ENCODE results near the gene SLC1A3. TPM values are rescaled to one million over a fixed set of nuclear protein-coding genes. Genes with fewer than 3 reads are reported as not detected.

The SLC1A3 gene
- total and polyA plus RNA-seq, 2 donors from 2014 or later: 1.1 to 27.8 TPM

DNA sequence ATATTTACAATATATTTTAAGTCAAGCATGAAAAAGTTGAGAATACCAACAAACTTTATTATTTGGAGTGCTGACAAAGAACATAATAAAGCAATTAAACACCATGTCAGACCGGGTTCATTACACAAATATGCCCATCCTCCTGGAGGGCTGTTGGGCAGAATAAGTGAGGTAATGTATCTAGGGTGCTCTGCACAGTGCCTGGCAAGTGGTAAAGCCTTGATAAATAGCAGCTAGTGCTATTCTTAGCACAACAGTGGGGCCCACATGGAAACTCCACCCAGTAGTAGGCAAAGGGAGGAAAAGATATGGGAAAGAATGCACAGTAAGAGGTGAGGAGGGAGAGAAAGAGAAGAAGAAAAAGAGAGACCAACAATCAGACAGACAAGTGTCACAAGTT lies 97.7 kb downstream of the SLC1A3 start:
- Histone ChIP-seq H3K9me3 (ENCODE audit: control insufficient read depth in 2 of 3, insufficient read depth in 1 of 3, low read length in 3 of 3) (peaks cover 0 to 3% (median 0%) of the 10 kb centered on the region in 3 donors), H3K36me3 (ENCODE audit: control insufficient read depth in 2 of 3, insufficient read depth in 3 of 3, low read length in 3 of 3) (no peaks in the 10 kb centered on the region), H3K4me3 (ENCODE audit: low read length in 3 of 3) (no peak overlapping the region), H3K4me1 (ENCODE audit: control insufficient read depth in 2 of 3, insufficient read depth in 2 of 3, low read depth in 1 of 3, low read length in 3 of 3) (no peaks in the 10 kb centered on the region), H3K27ac (ENCODE audit: low read depth in 2 of 2, low read length in 2 of 2) (no peak overlapping the region), H3K27me3 (ENCODE audit: control insufficient read depth, insufficient read depth, low read length) (no peaks in the 10 kb centered on the region), H3K9ac (ENCODE audit: low read length in 3 of 3) (no peak overlapping the region)
- DNase-seq (no peak), FAIRE-seq (no peak)
- intact Hi-C loops (cut with DNase I): no loop called here
- TF ChIP-seq, protein P1, sequence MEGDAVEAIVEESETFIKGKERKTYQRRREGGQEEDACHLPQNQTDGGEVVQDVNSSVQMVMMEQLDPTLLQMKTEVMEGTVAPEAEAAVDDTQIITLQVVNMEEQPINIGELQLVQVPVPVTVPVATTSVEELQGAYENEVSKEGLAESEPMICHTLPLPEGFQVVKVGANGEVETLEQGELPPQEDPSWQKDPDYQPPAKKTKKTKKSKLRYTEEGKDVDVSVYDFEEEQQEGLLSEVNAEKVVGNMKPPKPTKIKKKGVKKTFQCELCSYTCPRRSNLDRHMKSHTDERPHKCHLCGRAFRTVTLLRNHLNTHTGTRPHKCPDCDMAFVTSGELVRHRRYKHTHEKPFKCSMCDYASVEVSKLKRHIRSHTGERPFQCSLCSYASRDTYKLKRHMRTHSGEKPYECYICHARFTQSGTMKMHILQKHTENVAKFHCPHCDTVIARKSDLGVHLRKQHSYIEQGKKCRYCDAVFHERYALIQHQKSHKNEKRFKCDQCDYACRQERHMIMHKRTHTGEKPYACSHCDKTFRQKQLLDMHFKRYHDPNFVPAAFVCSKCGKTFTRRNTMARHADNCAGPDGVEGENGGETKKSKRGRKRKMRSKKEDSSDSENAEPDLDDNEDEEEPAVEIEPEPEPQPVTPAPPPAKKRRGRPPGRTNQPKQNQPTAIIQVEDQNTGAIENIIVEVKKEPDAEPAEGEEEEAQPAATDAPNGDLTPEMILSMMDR (IDR thresholded peaks at IDR 0.05; ENCODE audit: borderline replicate concordance, extremely low read depth, insufficient read depth): no peak

DNA sequence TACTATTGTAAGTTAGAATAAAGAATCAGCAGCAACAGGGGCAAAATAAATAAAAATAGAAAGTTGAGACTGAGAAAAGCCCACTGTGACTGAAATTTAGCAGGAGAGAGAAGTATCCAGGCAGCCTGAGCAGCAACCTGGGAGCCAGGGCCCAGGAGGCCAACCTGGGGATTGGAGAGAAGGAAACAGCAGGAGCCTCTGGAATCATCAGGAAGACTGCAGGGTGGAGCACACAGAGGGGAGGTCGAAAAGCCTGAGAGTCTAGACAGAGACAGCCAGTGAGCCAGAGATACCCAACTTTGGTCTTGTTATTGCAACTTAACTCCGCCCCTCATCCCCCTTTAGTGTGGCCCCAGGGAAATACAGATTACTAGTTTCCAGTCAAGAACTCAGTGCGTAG lies 98.6 kb downstream of the SLC1A3 start:
- no peak overlapping the region for H3K27ac ChIP-seq (ENCODE audit: low read depth in 2 of 2, low read length in 2 of 2)
- no peaks in the 10 kb centered on the region for H3K27me3 ChIP-seq (ENCODE audit: control insufficient read depth, insufficient read depth, low read length)
- H3K4me1 ChIP-seq (ENCODE audit: control insufficient read depth in 2 of 3, insufficient read depth in 2 of 3, low read depth in 1 of 3, low read length in 3 of 3): no peaks in the 10 kb centered on the region
- no peak for DNase-seq
- intact Hi-C loops (cut with DNase I): no loop called here
- no peak overlapping the region for H3K4me3 ChIP-seq (ENCODE audit: low read length in 3 of 3)
- FAIRE-seq: no peak
- no peak overlapping the region for H3K9ac ChIP-seq (ENCODE audit: low read length in 3 of 3)
- TF ChIP-seq, protein P1 (IDR thresholded peaks at IDR 0.05; ENCODE audit: borderline replicate concordance, extremely low read depth, insufficient read depth): no peak
- no peaks in the 10 kb centered on the region for H3K36me3 ChIP-seq (ENCODE audit: control insufficient read depth in 2 of 3, insufficient read depth in 3 of 3, low read length in 3 of 3)
- H3K9me3 ChIP-seq (ENCODE audit: control insufficient read depth in 2 of 3, insufficient read depth in 1 of 3, low read length in 3 of 3): peaks cover 0 to 3% (median 0%) of the 10 kb centered on the region in 3 donors

DNA sequence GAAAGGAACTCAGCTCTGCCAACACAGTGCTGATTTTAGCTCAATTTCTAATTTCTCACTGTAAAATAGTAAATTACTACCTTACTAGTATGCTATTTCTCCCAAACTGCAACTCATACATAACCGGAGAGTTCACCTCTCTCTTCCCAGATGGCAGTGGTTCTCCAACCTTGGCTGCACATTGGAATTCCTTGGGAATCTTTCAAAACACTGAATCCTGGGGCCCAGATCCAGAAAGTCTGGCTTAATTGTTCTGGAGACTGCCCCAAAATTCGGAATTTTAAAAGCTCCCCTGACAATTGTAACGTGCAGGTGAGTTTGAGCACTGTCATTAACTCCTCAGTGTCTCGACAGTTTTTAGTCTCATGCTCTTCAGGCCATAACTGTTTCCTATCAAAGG lies 100.3 kb downstream of the SLC1A3 start:
- Histone ChIP-seq H3K9ac (ENCODE audit: low read length in 3 of 3) (no peak overlapping the region), H3K9me3 (ENCODE audit: control insufficient read depth in 2 of 3, insufficient read depth in 1 of 3, low read length in 3 of 3) (peaks cover 0 to 3% (median 0%) of the 10 kb centered on the region in 3 donors), H3K4me3 (ENCODE audit: low read length in 3 of 3) (no peak overlapping the region), H3K4me1 (ENCODE audit: control insufficient read depth in 2 of 3, insufficient read depth in 2 of 3, low read depth in 1 of 3, low read length in 3 of 3) (no peaks in the 10 kb centered on the region), H3K27me3 (ENCODE audit: control insufficient read depth, insufficient read depth, low read length) (no peaks in the 10 kb centered on the region), H3K36me3 (ENCODE audit: control insufficient read depth in 2 of 3, insufficient read depth in 3 of 3, low read length in 3 of 3) (no peaks in the 10 kb centered on the region), H3K27ac (ENCODE audit: low read depth in 2 of 2, low read length in 2 of 2) (no peak overlapping the region)
- FAIRE-seq (no peak), DNase-seq (no peak)
- intact Hi-C loops (cut with DNase I): no loop called here
- TF ChIP-seq, protein P1 (IDR thresholded peaks at IDR 0.05; ENCODE audit: borderline replicate concordance, extremely low read depth, insufficient read depth): no peak

DNA sequence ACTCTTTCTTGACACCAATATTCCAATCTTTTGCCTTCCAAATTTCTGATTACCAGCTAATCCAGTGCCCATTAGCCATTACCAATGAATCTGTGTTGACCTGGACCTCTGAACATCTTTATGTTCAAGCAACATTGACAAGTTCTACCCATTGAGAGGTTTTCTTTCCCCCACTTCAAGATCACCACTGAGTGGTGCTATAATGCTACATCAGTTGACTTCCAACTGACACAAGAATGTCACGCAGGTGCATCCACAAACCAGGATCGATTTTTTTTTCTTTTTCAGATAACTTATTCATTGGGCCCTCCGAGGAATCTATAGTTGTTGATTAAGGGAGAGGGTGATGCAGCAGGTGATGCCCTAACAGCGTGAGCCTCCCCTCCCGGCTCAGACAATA lies 102.6 kb downstream of the SLC1A3 start:
- TF ChIP-seq, protein P1 (IDR thresholded peaks at IDR 0.05; ENCODE audit: borderline replicate concordance, extremely low read depth, insufficient read depth): no peak
- H3K9ac ChIP-seq (ENCODE audit: low read length in 3 of 3): no peak overlapping the region
- no peak for FAIRE-seq
- no peak overlapping the region for H3K27ac ChIP-seq (ENCODE audit: low read depth in 2 of 2, low read length in 2 of 2)
- H3K27me3 ChIP-seq (ENCODE audit: control insufficient read depth, insufficient read depth, low read length): no peaks in the 10 kb centered on the region
- H3K36me3 ChIP-seq (ENCODE audit: control insufficient read depth in 2 of 3, insufficient read depth in 3 of 3, low read length in 3 of 3): no peaks in the 10 kb centered on the region
- peaks cover 0 to 3% (median 0%) of the 10 kb centered on the region in 3 donors for H3K9me3 ChIP-seq (ENCODE audit: control insufficient read depth in 2 of 3, insufficient read depth in 1 of 3, low read length in 3 of 3)
- DNase-seq: no peak
- no peak overlapping the region for H3K4me3 ChIP-seq (ENCODE audit: low read length in 3 of 3)
- no peaks in the 10 kb centered on the region for H3K4me1 ChIP-seq (ENCODE audit: control insufficient read depth in 2 of 3, insufficient read depth in 2 of 3, low read depth in 1 of 3, low read length in 3 of 3)
- intact Hi-C loops (cut with DNase I): no loop called here
